ENCODE measurements around the gene SNX8.

- no peak for TF ChIP-seq ZMYM2 (CRISPR knock-in tag; IDR thresholded peaks at IDR 0.05)
- TF ChIP-seq EP300 (IDR thresholded peaks at IDR 0.05; ENCODE audit: low read depth in 2 of 2, low read length in 2 of 2), result no peak
- no peak for TF ChIP-seq EP300 (CRISPR knock-in tag; IDR thresholded peaks at IDR 0.05; ENCODE audit: borderline replicate concordance)
- no peak for TF ChIP-seq RARG (CRISPR knock-in tag; IDR thresholded peaks at IDR 0.05; ENCODE audit: low read depth)
- no peak for TF ChIP-seq THRA (CRISPR knock-in tag; IDR thresholded peaks at IDR 0.05; ENCODE audit: borderline replicate concordance)
- no peak for TF ChIP-seq HMG20A (CRISPR knock-in tag; IDR thresholded peaks at IDR 0.05; ENCODE audit: borderline replicate concordance)
- TF ChIP-seq CCAR2 (optimal IDR thresholded peaks at IDR 0.05; ENCODE audit: low read depth, low read length), result no peak
- no peak for TF ChIP-seq ATF7-NPFF (CRISPR knock-in tag; IDR thresholded peaks at IDR 0.05; ENCODE audit: low read depth)
- TF ChIP-seq PRDM15 (CRISPR knock-in tag; IDR thresholded peaks at IDR 0.05), result no peak
- TF ChIP-seq SOX6 (IDR thresholded peaks at IDR 0.05), result no peak
- TF ChIP-seq SOX6 (CRISPR knock-in tag; IDR thresholded peaks at IDR 0.05), result no peak
- TF ChIP-seq SMARCE1 (IDR thresholded peaks at IDR 0.05; ENCODE audit: borderline replicate concordance), result no peak
- TF ChIP-seq ZNF644 (CRISPR knock-in tag; IDR thresholded peaks at IDR 0.05; ENCODE audit: low read depth), result no peak
- TF ChIP-seq ZEB1 (IDR thresholded peaks at IDR 0.05; ENCODE audit: insufficient replicate concordance, low read depth), result no peak
- no peak for TF ChIP-seq ZNF225 (CRISPR knock-in tag; IDR thresholded peaks at IDR 0.05)
- TF ChIP-seq CHD4 (IDR thresholded peaks at IDR 0.05; ENCODE audit: borderline replicate concordance, low read length), result no peak
These were observed 42.9 kb upstream of the SNX8 start for GRCh38 chr7:2357165-2357564.

Data from HepG2 (cell line).